HL-60 (cell line): ENCODE results near the gene SHFL. TPM values are rescaled to one million over a fixed set of nuclear protein-coding genes. Genes with fewer than 3 reads are reported as not detected.

Source experiments
- DNase-seq, 2 experiments: peaks; one replicate each; pipeline ENCODE4 v3.0.0-alpha.2; 2010 to 2020; ENCODE audit warnings: low read depth in 1 of 2, low spot score in 1 of 2
- H3K27ac ChIP-seq: fragments of 250-450 bp; sonication (Bioruptor Pico); replicated peaks from 2 replicates; pipeline ENCODE4 v1.5.1; 2020; ENCODE audit warnings: mild to moderate bottlenecking, moderate library complexity
- H3K27me3 ChIP-seq: fragments of 250-450 bp; sonication (Bioruptor Pico); 2 replicates; pipeline ENCODE4 v1.5.1; 2021; ENCODE audit warnings: mild to moderate bottlenecking, moderate library complexity; ENCODE audit not compliant: insufficient read depth, poor library complexity, severe bottlenecking
- H3K4me3 ChIP-seq: replicated peaks from 2 replicates; pipeline ENCODE4 v1.5.1; 2011; ENCODE audit warnings: mild to moderate bottlenecking, control low read depth, low read length; ENCODE audit not compliant: insufficient read depth
- GABPA ChIP-seq: IDR thresholded peaks from 2 replicates; pipeline ENCODE4 v1.6.1; 2012; ENCODE audit warnings: low read depth
- POLR2AphosphoS5 ChIP-seq: IDR thresholded peaks from 2 replicates; pipeline ENCODE4 v1.6.1; 2012; ENCODE audit warnings: low read depth
- SPI1 ChIP-seq: IDR thresholded peaks from 2 replicates; pipeline ENCODE4 v1.6.1; 2012; ENCODE audit warnings: low read depth, mild to moderate bottlenecking, borderline replicate concordance
- microRNA-seq: library from miRNA; unstranded; fragments of <30 nt; microRNA quantifications from one replicate; pipeline ENCODE4, GENCODE V29; 2018
- TF ChIP-seq, protein P1 (sequence below): IDR thresholded peaks from one replicate; pipeline ENCODE4 v1.5.1; 2011; ENCODE audit warnings: low read length, control low read depth, inconsistent platforms; ENCODE audit not compliant: insufficient read depth
- TF ChIP-seq, protein P2 (sequence below): IDR thresholded peaks from 2 replicates; pipeline ENCODE4 v1.6.1; 2012; ENCODE audit warnings: low read depth; ENCODE audit not compliant: insufficient replicate concordance

Gene SHFL

DNA sequence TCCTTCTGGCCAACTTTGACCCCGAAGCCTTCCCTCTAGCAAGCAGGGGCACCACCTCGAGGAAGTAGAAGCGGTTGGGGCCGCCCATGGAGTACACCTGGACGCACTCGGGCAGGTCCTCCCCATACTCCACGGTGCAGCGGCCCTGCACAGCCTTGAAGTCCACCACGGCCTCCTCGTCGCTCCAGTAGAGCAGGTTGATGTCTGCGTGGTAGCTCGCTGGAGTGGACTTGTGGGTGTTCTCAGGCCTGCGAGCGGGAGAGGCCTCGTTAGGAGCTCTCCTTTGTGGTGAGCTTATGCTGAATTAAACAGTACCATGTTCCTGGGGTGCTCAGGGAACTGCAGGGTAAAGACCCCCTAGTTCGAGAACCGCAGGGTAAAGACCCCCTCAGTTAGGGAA is 55.9 kb downstream of the SHFL start:
- no peak overlapping the region for H3K4me3 ChIP-seq
- TF ChIP-seq SPI1, result no peak
- no peak for TF ChIP-seq GABPA
- TF ChIP-seq, protein P1, sequence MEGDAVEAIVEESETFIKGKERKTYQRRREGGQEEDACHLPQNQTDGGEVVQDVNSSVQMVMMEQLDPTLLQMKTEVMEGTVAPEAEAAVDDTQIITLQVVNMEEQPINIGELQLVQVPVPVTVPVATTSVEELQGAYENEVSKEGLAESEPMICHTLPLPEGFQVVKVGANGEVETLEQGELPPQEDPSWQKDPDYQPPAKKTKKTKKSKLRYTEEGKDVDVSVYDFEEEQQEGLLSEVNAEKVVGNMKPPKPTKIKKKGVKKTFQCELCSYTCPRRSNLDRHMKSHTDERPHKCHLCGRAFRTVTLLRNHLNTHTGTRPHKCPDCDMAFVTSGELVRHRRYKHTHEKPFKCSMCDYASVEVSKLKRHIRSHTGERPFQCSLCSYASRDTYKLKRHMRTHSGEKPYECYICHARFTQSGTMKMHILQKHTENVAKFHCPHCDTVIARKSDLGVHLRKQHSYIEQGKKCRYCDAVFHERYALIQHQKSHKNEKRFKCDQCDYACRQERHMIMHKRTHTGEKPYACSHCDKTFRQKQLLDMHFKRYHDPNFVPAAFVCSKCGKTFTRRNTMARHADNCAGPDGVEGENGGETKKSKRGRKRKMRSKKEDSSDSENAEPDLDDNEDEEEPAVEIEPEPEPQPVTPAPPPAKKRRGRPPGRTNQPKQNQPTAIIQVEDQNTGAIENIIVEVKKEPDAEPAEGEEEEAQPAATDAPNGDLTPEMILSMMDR, result no peak
- TF ChIP-seq, protein P2, sequence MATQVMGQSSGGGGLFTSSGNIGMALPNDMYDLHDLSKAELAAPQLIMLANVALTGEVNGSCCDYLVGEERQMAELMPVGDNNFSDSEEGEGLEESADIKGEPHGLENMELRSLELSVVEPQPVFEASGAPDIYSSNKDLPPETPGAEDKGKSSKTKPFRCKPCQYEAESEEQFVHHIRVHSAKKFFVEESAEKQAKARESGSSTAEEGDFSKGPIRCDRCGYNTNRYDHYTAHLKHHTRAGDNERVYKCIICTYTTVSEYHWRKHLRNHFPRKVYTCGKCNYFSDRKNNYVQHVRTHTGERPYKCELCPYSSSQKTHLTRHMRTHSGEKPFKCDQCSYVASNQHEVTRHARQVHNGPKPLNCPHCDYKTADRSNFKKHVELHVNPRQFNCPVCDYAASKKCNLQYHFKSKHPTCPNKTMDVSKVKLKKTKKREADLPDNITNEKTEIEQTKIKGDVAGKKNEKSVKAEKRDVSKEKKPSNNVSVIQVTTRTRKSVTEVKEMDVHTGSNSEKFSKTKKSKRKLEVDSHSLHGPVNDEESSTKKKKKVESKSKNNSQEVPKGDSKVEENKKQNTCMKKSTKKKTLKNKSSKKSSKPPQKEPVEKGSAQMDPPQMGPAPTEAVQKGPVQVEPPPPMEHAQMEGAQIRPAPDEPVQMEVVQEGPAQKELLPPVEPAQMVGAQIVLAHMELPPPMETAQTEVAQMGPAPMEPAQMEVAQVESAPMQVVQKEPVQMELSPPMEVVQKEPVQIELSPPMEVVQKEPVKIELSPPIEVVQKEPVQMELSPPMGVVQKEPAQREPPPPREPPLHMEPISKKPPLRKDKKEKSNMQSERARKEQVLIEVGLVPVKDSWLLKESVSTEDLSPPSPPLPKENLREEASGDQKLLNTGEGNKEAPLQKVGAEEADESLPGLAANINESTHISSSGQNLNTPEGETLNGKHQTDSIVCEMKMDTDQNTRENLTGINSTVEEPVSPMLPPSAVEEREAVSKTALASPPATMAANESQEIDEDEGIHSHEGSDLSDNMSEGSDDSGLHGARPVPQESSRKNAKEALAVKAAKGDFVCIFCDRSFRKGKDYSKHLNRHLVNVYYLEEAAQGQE, result no peak
- no peak for TF ChIP-seq POLR2AphosphoS5
- H3K27ac ChIP-seq, result no peak overlapping the region

More for the DNA sequence above, 55.9 kb downstream of the SHFL start:
- DNase-seq, result no peak
- no peaks in the 10 kb centered on the region for H3K27me3 ChIP-seq

Small RNA genes within 50 kb of the gene (microRNA-seq; reads per million reads assigned to microRNA genes)
- not detected for gene MIR5589
